Measurements from ENCODE around the gene KRT14. TPM values are rescaled to one million over a fixed set of nuclear protein-coding genes. Genes with fewer than 3 reads are reported as not detected.
"Not testable (repeated sequence)": the region's sequence is repeated elsewhere in the genome, so short reads cannot be mapped to it uniquely, and the experiment has no call there.

Gene KRT14
- polyA plus RNA-seq, 3 donors, result not detected

DNA sequence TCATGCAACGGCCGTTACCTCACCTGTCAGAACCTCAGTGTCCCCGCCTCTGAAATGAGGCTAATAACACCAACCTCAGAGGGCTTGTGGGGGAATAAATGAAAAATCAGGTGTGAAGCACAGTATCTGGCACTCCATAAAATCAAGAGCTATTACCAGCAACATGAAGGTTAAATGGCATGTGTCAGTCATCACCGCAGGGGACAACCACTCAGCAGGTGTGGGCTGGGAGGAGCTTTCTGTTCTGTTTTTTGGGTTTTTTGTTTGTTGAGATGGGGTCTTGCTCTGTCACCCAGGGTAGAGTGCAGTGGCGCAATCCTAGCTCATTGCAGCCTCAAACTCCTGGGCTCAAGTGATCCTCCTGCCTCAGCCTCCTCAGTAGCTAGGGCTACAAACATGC lies 41.8 kb downstream of the KRT14 start:
- Mint-ChIP-seq H3K27ac (no peak overlapping the region), H3K4me3 (no peak overlapping the region), H3K36me3 (peaks cover 0 to 2% of the 10 kb centered on the region in 2 donors), H3K4me1 (peaks cover 21% of the 10 kb centered on the region), H3K27me3 (ENCODE audit: low read depth in 3 of 3) (peaks cover 0 to 16% (median 8%) of the 10 kb centered on the region in 3 donors), H3K9me3 (peaks cover 4 to 10% (median 7%) of the 10 kb centered on the region in 7 donors)
- Histone ChIP-seq H3K27me3 (ENCODE audit: control insufficient read depth in 2 of 2, insufficient read depth in 2 of 2, low read length in 2 of 2) (no peaks in the 10 kb centered on the region), H2AFZ (ENCODE audit: insufficient read depth, low read depth, low read length, poor library complexity, severe bottlenecking) (no peak overlapping the region), H3K9ac (ENCODE audit: insufficient read depth, low read length, poor library complexity, severe bottlenecking) (no peak overlapping the region), H3K4me3 (replicated peaks in 1 of 3; ENCODE audit: low read depth in 2 of 3, low read length in 3 of 3) (no peak overlapping the region), H3K4me2 (replicated peaks; ENCODE audit: extremely low read depth, low read length, poor library complexity, severe bottlenecking) (no peak overlapping the region), H3K27ac (ENCODE audit: low read depth in 1 of 2, low read length in 2 of 2) (no peak overlapping the region), H4K20me1 (ENCODE audit: insufficient read depth, low read length) (no peaks in the 10 kb centered on the region), H3K9me3 (replicated peaks in 1 of 2; ENCODE audit: control insufficient read depth in 1 of 2, insufficient read depth in 1 of 2, low read length in 2 of 2) (peaks cover 3 to 7% of the 10 kb centered on the region in 2 donors), H3K36me3 (replicated peaks in 1 of 2; ENCODE audit: control insufficient read depth in 1 of 2, insufficient read depth in 2 of 2, low read length in 2 of 2) (no peaks in the 10 kb centered on the region), H3K79me2 (ENCODE audit: insufficient read depth, low read length) (no peaks in the 10 kb centered on the region), H3K4me1 (ENCODE audit: control insufficient read depth in 1 of 2, insufficient read depth in 2 of 2, low read length in 2 of 2) (peaks cover 16 to 20% of the 10 kb centered on the region in 2 donors)
- TF ChIP-seq, protein P1, sequence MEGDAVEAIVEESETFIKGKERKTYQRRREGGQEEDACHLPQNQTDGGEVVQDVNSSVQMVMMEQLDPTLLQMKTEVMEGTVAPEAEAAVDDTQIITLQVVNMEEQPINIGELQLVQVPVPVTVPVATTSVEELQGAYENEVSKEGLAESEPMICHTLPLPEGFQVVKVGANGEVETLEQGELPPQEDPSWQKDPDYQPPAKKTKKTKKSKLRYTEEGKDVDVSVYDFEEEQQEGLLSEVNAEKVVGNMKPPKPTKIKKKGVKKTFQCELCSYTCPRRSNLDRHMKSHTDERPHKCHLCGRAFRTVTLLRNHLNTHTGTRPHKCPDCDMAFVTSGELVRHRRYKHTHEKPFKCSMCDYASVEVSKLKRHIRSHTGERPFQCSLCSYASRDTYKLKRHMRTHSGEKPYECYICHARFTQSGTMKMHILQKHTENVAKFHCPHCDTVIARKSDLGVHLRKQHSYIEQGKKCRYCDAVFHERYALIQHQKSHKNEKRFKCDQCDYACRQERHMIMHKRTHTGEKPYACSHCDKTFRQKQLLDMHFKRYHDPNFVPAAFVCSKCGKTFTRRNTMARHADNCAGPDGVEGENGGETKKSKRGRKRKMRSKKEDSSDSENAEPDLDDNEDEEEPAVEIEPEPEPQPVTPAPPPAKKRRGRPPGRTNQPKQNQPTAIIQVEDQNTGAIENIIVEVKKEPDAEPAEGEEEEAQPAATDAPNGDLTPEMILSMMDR (IDR thresholded peaks at IDR 0.05), result no peak
- intact Hi-C loops (cut with micrococcal nuclease), result loop anchor here (5.0 to 10.0 kb wide), 6 partner anchors 53 to 728 kb away; partner anchors contain the start of gene KRT36 (in 1 of the 2)
- WGBS (ENCODE audit: insufficient coverage), result 96% methylated on average over 3 of the region's 5 CpGs
- no peak for DNase-seq

DNA sequence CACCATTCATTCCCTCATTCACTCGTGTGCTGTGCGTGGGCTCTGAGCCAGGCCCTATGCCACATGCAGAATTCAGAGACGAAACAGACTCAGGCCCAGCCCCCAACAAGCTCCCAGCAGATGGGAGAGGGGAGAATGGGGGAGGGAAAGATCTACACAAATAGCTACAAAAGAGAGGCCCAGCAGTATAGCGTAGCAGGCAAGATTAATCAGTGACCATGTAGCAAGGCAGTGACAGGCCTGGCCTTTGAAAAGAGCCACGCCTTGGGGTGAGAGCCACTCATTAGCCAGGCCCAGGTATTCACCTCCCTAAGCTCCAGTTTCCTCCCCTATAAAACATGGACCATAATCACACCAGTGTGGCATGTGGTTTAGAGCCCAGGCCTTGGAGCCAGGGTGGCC lies 42.2 kb downstream of the KRT14 start:
- Histone ChIP-seq H3K27ac (ENCODE audit: low read depth in 1 of 2, low read length in 2 of 2) (no peak overlapping the region), H3K9ac (ENCODE audit: insufficient read depth, low read length, poor library complexity, severe bottlenecking) (no peak overlapping the region), H3K27me3 (ENCODE audit: control insufficient read depth in 2 of 2, insufficient read depth in 2 of 2, low read length in 2 of 2) (no peaks in the 10 kb centered on the region), H4K20me1 (ENCODE audit: insufficient read depth, low read length) (no peaks in the 10 kb centered on the region), H3K36me3 (replicated peaks in 1 of 2; ENCODE audit: control insufficient read depth in 1 of 2, insufficient read depth in 2 of 2, low read length in 2 of 2) (no peaks in the 10 kb centered on the region), H2AFZ (ENCODE audit: insufficient read depth, low read depth, low read length, poor library complexity, severe bottlenecking) (no peak overlapping the region), H3K4me1 (ENCODE audit: control insufficient read depth in 1 of 2, insufficient read depth in 2 of 2, low read length in 2 of 2) (peaks cover 16 to 20% of the 10 kb centered on the region in 2 donors), H3K4me2 (replicated peaks; ENCODE audit: extremely low read depth, low read length, poor library complexity, severe bottlenecking) (no peak overlapping the region), H3K79me2 (ENCODE audit: insufficient read depth, low read length) (no peaks in the 10 kb centered on the region), H3K9me3 (replicated peaks in 1 of 2; ENCODE audit: control insufficient read depth in 1 of 2, insufficient read depth in 1 of 2, low read length in 2 of 2) (peaks cover 3 to 7% of the 10 kb centered on the region in 2 donors), H3K4me3 (replicated peaks in 1 of 3; ENCODE audit: low read depth in 2 of 3, low read length in 3 of 3) (no peak overlapping the region)
- intact Hi-C loops (cut with micrococcal nuclease), result loop anchor here (10.0 kb wide), 1 partner anchor 640 kb away; no protein-coding TSS in a partner anchor
- 88% methylated on average over 1 of the region's 5 CpGs for WGBS (ENCODE audit: insufficient coverage)
- Mint-ChIP-seq H3K4me3 (no peak overlapping the region), H3K36me3 (peaks cover 0 to 2% of the 10 kb centered on the region in 2 donors), H3K27me3 (ENCODE audit: low read depth in 3 of 3) (peaks cover 0 to 16% (median 10%) of the 10 kb centered on the region in 3 donors), H3K4me1 (peaks cover 21% of the 10 kb centered on the region), H3K9me3 (peaks cover 4 to 10% (median 7%) of the 10 kb centered on the region in 7 donors), H3K27ac (peak overlapping the region in 1 of 7 donors; percentile 38)
- TF ChIP-seq, protein P1 (IDR thresholded peaks at IDR 0.05), result no peak
- no peak for DNase-seq

DNA sequence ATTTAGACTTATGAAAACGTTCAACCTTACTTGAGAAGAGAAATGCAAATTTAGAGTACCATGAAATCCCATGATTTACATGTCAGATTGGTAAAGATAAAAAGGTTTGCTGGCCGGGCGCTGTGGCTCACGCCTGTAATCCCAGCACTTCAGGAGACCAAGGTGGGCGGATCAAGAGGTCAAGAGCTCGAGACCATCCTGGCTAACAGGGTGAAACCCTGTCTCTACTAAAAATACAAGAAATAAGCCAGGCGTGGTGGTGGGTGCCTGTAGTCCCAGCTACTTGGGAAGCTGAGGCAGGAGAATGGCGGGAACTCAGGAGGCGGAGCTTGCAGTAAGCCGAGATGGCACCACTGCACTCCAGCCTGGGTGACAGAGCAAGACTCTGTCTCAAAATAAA lies 43.9 kb downstream of the KRT14 start:
- whole genome bisulfite sequencing (ENCODE audit: insufficient coverage), result 85% methylated on average over 8 of the region's 10 CpGs

More for the DNA sequence above, 43.9 kb downstream of the KRT14 start:
- intact Hi-C loops (cut with micrococcal nuclease), result loop anchor here (10.0 kb wide), 1 partner anchor 638 kb away; no protein-coding TSS in a partner anchor
- H3K79me2 ChIP-seq (ENCODE audit: insufficient read depth, low read length); H3K9ac ChIP-seq (ENCODE audit: insufficient read depth, low read length, poor library complexity, severe bottlenecking); H3K36me3 ChIP-seq (replicated peaks in 1 of 2; ENCODE audit: control insufficient read depth in 1 of 2, insufficient read depth in 2 of 2, low read length in 2 of 2); H4K20me1 ChIP-seq (ENCODE audit: insufficient read depth, low read length); H3K4me1 ChIP-seq (ENCODE audit: control insufficient read depth in 1 of 2, insufficient read depth in 2 of 2, low read length in 2 of 2); H3K27ac ChIP-seq (ENCODE audit: low read depth in 1 of 2, low read length in 2 of 2); H3K9me3 Mint-ChIP-seq; H3K4me3 ChIP-seq (replicated peaks in 1 of 3; ENCODE audit: low read depth in 2 of 3, low read length in 3 of 3); H3K36me3 Mint-ChIP-seq; H3K27me3 ChIP-seq (ENCODE audit: control insufficient read depth in 2 of 2, insufficient read depth in 2 of 2, low read length in 2 of 2); H3K4me2 ChIP-seq (replicated peaks; ENCODE audit: extremely low read depth, low read length, poor library complexity, severe bottlenecking); DNase-seq; H3K4me3 Mint-ChIP-seq; H3K9me3 ChIP-seq (replicated peaks in 1 of 2; ENCODE audit: control insufficient read depth in 1 of 2, insufficient read depth in 1 of 2, low read length in 2 of 2); H3K27ac Mint-ChIP-seq; H3K4me1 Mint-ChIP-seq; H2AFZ ChIP-seq (ENCODE audit: insufficient read depth, low read depth, low read length, poor library complexity, severe bottlenecking): not testable (repeated sequence)
- peaks cover 2 to 12% (median 8%) of the 10 kb centered on the region in 3 donors for H3K27me3 Mint-ChIP-seq (ENCODE audit: low read depth in 3 of 3)
